Measurements from ENCODE around the gene ELOVL7. TPM values are rescaled to one million over a fixed set of nuclear protein-coding genes. Genes with fewer than 3 reads are reported as not detected.

The ELOVL7 gene
- total RNA-seq, 4 donors from 2014 or later, result 1.2 to 17.1 (median 14.4) TPM

- H3K27ac ChIP-seq, result no peak overlapping the region
- DNase-seq, result no peak
- intact Hi-C loops (cut with DNase I; ENCODE audit: low total_unique reads), result no loop called here
- TF ChIP-seq POLR2AphosphoS5 (IDR thresholded peaks at IDR 0.05) (no peak), CTCF (IDR thresholded peaks at IDR 0.05) (no peak), POLR2A (IDR thresholded peaks at IDR 0.05) (no peak), EP300 (IDR thresholded peaks at IDR 0.05; ENCODE audit: low read depth) (no peak)
- H3K9me3 ChIP-seq, result no peaks in the 10 kb centered on the region
- H3K27me3 ChIP-seq, result no peaks in the 10 kb centered on the region
- in situ Hi-C loops (cut with MboI; ENCODE audit: low pct_ligation_motif_present in 1 of 4, low pct_unique_long_range_greater_than_20kb in 1 of 4, low sequenced_read_pairs in 3 of 4), result no loop called here
- no peak overlapping the region for H3K4me3 ChIP-seq
- peaks cover 0 to 8% (median 3%) of the 10 kb centered on the region in 4 donors for H3K36me3 ChIP-seq
- 92 to 100% methylated on average over 2 of the region's 2 CpGs for WGBS, 2 donors (ENCODE audit: low coverage in 1 of 2)
- no peaks in the 10 kb centered on the region for H3K4me1 ChIP-seq
Measured at GRCh38 chr5:60888359-60889061, 44.4 kb upstream of the ELOVL7 start.

DNA sequence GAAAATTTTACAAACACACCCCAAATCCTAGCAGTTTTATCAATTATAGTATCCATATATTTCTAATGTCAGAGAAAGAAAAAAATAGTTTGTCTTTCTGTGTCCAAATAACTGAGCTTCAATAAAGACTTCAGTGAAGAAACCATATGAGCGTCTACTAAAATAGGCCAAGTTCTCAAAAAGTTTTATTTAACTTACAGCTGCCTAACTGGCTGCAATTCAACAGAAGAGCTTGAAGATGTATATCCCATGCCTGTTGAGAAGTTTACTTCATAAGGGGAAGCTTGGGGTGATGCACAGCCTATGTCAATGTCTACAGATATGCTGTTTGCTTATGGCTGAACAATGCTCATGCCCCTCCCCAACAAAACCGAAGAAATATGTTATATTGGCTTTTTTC is 43.7 kb upstream of the ELOVL7 start:
- Histone ChIP-seq H3K27me3 (no peaks in the 10 kb centered on the region), H3K4me3 (no peak overlapping the region), H3K27ac (no peak overlapping the region), H3K9me3 (no peaks in the 10 kb centered on the region), H3K4me1 (no peaks in the 10 kb centered on the region), H3K36me3 (peaks cover 0 to 5% (median 1%) of the 10 kb centered on the region in 4 donors)
- intact Hi-C loops (cut with DNase I; ENCODE audit: low total_unique reads), result no loop called here
- DNase-seq, result no peak
- TF ChIP-seq CTCF (IDR thresholded peaks at IDR 0.05) (no peak), POLR2A (IDR thresholded peaks at IDR 0.05) (no peak), POLR2AphosphoS5 (IDR thresholded peaks at IDR 0.05) (no peak), EP300 (IDR thresholded peaks at IDR 0.05; ENCODE audit: low read depth) (no peak)
- 76 to 81% methylated on average over 2 of the region's 2 CpGs for WGBS, 2 donors (ENCODE audit: low coverage in 1 of 2)
- in situ Hi-C loops (cut with MboI; ENCODE audit: low pct_ligation_motif_present in 1 of 4, low pct_unique_long_range_greater_than_20kb in 1 of 4, low sequenced_read_pairs in 3 of 4), result no loop called here

GRCh38 chr5:60887096-60887495 is 43.0 kb upstream of the ELOVL7 start:
- H3K9me3 ChIP-seq, result peaks cover 0 to under 1% of the 10 kb centered on the region in 2 donors
- no peak for DNase-seq
- TF ChIP-seq CTCF (IDR thresholded peaks at IDR 0.05) (no peak), EP300 (IDR thresholded peaks at IDR 0.05; ENCODE audit: low read depth) (no peak), POLR2AphosphoS5 (IDR thresholded peaks at IDR 0.05) (no peak), POLR2A (IDR thresholded peaks at IDR 0.05) (no peak)
- 100% methylated on average over 1 of the region's 1 CpG for WGBS, 2 donors (ENCODE audit: low coverage in 1 of 2)
- no peaks in the 10 kb centered on the region for H3K4me1 ChIP-seq
- H3K27ac ChIP-seq, result no peak overlapping the region
- no peaks in the 10 kb centered on the region for H3K27me3 ChIP-seq
- in situ Hi-C loops (cut with MboI; ENCODE audit: low pct_ligation_motif_present in 1 of 4, low pct_unique_long_range_greater_than_20kb in 1 of 4, low sequenced_read_pairs in 3 of 4), result no loop called here
- intact Hi-C loops (cut with DNase I; ENCODE audit: low total_unique reads), result no loop called here
- H3K4me3 ChIP-seq, result no peak overlapping the region
- peaks cover 0 to 5% (median 1%) of the 10 kb centered on the region in 4 donors for H3K36me3 ChIP-seq

- TF ChIP-seq POLR2A (IDR thresholded peaks at IDR 0.05) (no peak), EP300 (IDR thresholded peaks at IDR 0.05; ENCODE audit: low read depth) (no peak), POLR2AphosphoS5 (IDR thresholded peaks at IDR 0.05) (no peak), CTCF (IDR thresholded peaks at IDR 0.05) (no peak)
- no peaks in the 10 kb centered on the region for H3K4me1 ChIP-seq
- in situ Hi-C loops (cut with MboI; ENCODE audit: low pct_ligation_motif_present in 1 of 4, low pct_unique_long_range_greater_than_20kb in 1 of 4, low sequenced_read_pairs in 3 of 4), result no loop called here
- H3K27ac ChIP-seq, result no peak overlapping the region
- 79 to 81% methylated on average over 5 of the region's 5 CpGs for WGBS, 2 donors (ENCODE audit: low coverage in 1 of 2)
- H3K27me3 ChIP-seq, result no peaks in the 10 kb centered on the region
- peaks cover 0 to 5% (median 1%) of the 10 kb centered on the region in 4 donors for H3K36me3 ChIP-seq
- H3K4me3 ChIP-seq, result no peak overlapping the region
- H3K9me3 ChIP-seq, result peaks cover 0 to 3% of the 10 kb centered on the region in 2 donors
- no peak for DNase-seq
- intact Hi-C loops (cut with DNase I; ENCODE audit: low total_unique reads), result no loop called here
Measured at GRCh38 chr5:60886158-60886557, 42.1 kb upstream of the ELOVL7 start.
